GM21390 (cell line): ENCODE results near the gene PYGB.
"Not testable (repeated sequence)": the region's sequence is repeated elsewhere in the genome, so short reads cannot be mapped to it uniquely, and the experiment has no call there.

Experiments used
- ATAC-seq: cut with Tn5 transposase; IDR thresholded peaks from one replicate; pipeline ENCODE4 v1.9.1; 2021; ENCODE audit not compliant: unreplicated experiment

Gene PYGB

GRCh38 chr20:25310268-25310920 lies 62.5 kb downstream of the PYGB start:
- ATAC-seq: peak; percentile 90

GRCh38 chr20:25310921-25311728 lies 63.2 kb downstream of the PYGB start:
- no peak for ATAC-seq

- not testable (repeated sequence) for ATAC-seq
Observed at GRCh38 chr20:25312716-25313115, 64.8 kb downstream of the PYGB start.

DNA sequence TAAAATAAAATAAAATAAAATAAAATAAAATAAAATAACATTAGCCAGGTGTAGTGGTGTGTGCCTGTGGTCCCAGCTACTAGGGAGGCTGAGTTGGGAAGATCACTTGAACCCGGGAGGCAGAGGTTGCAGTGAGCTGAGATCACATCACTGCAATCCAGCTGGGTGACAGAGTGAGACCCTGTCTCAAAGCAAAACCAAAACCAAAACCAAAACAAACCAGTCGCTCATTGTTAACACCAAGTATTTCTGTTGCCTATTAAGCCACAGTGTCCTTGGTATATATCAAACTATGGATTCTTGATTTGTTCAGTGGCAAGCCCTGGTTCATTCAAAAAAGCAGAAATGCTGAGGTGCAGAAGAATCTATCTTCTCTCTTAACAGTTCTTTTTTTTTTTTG lies 65.7 kb downstream of the PYGB start:
- ATAC-seq: no peak

GRCh38 chr20:25314497-25315417 lies 66.9 kb downstream of the PYGB start:
- no peak for ATAC-seq

DNA sequence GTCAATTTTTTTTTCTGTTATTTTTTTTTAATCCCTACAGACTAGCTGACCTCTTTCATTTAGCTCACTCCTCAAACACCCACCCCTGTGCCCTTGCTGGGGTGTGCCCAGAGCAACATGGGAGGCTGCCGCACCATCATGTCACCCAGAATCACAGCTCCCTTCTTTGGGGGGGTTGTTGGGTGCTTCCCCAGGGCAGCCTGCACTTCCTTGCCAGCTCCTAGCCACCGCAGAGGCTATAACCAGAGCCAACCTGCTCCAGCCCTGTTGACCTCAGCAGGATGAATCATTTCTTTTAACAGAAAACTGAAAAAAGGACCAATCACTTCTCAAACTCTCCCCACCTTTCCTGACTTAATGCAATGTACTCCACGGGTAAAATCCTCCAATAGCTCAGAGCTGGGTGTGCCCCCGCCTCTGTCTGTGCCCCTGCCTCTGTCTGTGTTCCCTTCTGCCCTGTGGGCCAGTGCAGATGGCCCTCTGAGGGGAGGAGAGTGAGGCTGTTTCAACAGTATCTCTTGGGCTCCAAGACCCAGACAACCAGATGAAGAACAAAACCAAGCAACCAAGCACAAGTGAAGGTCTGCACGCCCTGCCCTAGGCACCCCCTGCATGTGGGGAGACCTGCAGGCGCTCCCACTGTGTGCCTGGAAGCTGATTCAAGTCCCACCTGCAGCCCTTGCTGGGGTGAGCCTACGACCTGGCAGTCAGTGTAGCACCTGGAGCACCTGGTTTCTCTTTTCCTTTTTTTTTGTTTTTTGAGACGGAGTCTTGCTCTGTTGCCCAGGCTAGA lies 67.7 kb downstream of the PYGB start:
- no peak for ATAC-seq

DNA sequence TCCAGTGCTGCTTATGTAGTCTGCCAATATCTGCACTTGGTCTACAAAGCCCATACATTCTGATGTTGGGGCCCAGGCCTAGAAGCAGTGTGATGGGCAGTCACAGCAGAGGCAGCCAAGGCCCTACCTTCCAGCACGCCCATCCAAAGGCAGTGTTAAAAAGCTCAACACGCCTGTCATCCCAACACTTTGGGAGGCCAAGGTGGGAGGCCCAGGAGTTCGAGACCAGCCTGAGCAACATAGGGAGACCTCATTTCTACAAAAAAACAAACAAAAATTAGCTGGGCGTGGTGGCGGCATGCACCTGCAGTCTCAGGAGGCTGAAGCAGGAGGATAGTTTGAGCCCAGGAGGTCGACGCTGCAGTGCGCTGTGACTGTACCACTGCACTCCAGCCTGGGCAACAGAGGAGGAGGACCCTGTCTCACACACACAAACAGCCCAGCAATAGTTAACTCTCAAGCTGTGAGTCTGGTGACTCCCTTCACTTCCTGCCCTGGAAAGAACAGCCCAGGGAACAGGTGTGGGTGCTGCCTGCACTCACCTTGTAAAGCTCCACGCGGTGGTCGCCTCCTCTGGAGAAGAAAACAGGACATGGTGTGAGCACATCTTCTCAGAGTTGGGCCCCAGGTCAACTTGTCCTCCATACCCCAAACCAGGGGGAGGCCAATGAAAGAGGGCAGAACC lies 68.8 kb downstream of the PYGB start:
- ATAC-seq: no peak

DNA sequence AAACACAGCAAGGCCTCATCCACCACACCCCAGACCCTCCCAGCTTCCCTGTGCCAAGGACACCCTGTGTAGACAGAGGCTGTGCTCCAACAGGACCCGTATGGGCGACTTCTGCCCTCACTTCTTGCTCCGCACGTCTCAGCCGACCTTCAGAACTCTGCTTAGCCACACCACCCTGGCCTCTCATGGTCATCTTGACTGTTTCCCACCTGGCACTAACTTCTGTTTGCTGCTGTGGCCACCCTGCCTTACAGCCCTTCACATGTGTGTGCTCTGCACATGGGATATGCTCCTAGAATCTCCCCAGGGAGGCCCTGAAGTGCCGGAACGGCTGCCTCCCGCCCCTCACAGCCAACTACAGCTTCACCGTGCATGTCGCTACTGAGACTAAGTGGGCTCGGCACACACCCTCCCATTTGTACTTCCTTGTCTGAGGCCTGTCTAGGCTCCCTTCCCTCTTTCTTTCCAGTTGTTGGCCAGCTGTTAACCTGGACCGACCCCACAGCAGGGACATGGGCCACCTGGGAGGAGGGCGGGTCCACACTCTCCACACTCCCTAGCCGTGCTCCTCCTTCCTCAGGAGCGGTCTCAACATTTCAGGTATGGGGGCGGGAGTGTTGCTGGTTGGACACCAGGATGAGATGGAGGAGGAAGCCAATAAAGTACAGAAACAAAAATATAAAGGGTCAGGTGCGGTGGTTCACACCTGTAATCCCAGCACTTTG lies 69.6 kb downstream of the PYGB start:
- ATAC-seq: no peak

DNA sequence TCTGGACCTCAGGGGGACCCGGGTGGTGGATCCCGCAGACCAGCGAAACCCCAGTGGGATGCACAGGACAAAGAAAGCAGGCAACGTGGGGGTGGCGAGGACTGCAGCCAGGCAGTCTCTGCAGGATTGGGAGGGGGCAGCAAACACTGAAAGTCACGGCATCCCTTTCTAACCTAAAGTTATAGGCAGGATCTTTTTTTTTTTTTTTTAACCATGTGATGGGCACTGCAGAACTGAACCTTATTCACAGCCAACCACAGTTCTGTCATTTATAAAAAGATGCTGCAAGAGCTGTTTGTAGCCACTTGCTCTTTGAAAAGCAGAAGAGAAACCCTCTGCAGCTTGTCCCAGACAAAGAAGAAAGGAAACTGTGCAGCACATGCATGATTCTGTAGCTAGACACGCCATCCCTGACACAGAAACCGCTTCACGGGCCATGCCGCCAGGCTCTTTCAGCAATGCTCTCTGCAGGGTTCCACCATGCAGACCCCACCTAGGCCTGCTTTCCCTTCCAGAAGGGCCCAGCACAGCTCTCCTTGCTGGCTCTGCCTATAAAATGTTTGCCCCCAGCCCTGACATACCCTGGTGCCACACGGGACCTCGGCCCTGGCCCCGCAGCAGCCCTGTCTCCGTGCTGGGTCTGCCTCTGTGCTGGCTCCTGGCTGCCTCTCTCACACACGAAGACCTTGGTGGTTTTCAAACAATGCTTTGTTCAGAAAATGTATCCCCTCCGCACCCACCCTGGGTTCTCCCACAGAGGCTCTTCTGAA lies 70.8 kb downstream of the PYGB start:
- ATAC-seq: peak; percentile 93

- no peak for ATAC-seq
Observed at GRCh38 chr20:25319241-25320034, 71.6 kb downstream of the PYGB start.

GRCh38 chr20:25320035-25320800 lies 72.3 kb downstream of the PYGB start:
- ATAC-seq: no peak

GRCh38 chr20:25321262-25321831 lies 73.5 kb downstream of the PYGB start:
- ATAC-seq: no peak

GRCh38 chr20:25321991-25322390 lies 74.1 kb downstream of the PYGB start:
- ATAC-seq: no peak

- ATAC-seq: no peak
Observed at GRCh38 chr20:25323496-25324246, 75.8 kb downstream of the PYGB start.

GRCh38 chr20:25324412-25324811 lies 76.5 kb downstream of the PYGB start:
- ATAC-seq: no peak

DNA sequence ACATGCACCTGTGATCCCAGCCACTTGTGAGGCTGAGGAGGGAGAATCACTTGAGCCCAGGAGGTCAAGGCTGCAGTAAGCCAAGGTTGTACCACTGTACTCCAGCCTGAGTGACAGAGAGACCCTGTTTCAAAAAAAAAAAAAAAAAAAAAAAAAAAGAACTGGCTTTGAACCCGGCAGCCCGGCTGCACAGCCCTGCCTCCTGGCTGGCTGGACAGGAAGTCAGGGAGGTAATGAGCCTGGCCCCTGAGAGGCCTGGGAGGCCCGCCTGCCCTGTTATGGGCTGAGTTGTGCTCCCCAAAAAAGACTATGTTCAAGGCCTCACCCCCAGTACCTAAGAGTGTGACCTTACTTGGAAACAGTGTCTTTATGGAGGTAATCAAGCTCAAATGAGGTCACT lies 77.2 kb downstream of the PYGB start:
- no peak for ATAC-seq
